Stimulated activated CD4-positive, alpha-beta T cell treated with anti-CD3 and anti-CD28 coated beads, Interleukin-4, amount 100 ng/mL, for 1 hour (primary cell): ENCODE measurements around the gene ARF1.

Experiments used
- DNase-seq: peaks from one replicate; pipeline ENCODE4 v3.0.0-alpha.2; 2020

The ARF1 gene

DNA sequence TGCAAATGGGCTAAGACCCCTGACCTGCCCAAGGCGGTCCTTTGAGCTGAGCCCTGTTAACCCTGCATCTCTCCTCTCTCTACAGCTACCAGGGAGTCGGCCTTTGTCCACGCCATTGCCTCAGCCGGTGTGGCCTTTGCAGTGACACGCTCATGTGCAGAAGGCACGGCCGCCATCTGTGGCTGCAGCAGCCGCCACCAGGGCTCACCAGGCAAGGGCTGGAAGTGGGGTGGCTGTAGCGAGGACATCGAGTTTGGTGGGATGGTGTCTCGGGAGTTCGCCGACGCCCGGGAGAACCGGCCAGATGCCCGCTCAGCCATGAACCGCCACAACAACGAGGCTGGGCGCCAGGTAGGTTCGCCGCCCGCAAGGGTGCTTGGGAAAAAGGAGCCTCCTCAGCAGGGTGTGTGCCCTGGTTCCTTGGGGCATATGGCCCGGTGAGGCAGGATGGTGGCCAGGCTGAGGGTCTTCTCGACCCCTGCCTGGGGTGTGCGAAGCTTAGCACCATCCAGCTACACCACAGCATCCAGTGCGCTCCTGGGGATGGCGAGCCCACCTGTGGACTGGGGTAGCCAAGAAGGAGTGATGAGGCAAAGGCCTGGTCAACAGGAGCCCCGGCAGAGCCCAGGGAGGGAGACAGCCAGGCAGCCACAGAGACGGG is 31.8 kb upstream of the ARF1 start:
- no peak for DNase-seq

DNA sequence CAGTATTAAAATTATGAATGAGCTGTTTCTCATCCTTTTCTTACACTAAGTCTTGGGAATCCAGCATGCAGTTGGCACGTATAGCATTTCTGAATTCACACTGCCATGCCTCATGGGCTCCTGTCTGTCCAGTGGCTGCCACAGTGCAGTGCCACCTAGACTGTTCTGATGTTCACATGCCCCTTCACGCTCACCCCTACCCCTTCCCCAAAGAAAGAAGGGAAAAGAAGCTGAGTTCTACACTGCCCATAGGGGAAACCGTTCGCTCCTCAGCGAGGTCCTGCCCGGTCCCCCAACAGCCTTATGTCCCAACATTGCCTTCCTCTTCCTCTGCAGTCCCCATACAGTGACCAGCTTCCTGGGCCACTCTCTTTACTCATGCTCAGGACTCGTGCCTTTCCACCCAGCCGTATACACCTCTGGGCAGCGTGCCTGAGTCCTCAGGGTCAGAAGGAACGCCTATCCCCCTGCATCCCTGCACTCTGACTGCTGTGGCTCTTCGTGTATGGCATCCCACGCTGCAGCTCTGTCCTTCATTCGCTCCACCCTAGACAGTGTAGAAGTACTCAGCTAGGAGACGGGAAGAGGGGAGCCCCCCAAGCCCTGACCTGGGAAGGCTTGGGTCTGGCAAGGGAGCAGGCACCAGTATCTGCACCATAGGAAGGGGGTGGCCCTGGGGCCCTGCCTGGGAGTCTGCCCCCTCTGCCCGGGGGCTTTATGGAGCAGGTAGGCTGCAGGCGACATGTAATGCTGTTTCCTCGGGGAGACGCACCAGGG is 24.1 kb upstream of the ARF1 start:
- no peak for DNase-seq

- DNase-seq: peak; percentile 39
Measured at GRCh38 chr1:228058949-228059633, 23.4 kb upstream of the ARF1 start.

- DNase-seq: peak; percentile 66
Measured at GRCh38 chr1:228059634-228060457, 22.7 kb upstream of the ARF1 start.

DNA sequence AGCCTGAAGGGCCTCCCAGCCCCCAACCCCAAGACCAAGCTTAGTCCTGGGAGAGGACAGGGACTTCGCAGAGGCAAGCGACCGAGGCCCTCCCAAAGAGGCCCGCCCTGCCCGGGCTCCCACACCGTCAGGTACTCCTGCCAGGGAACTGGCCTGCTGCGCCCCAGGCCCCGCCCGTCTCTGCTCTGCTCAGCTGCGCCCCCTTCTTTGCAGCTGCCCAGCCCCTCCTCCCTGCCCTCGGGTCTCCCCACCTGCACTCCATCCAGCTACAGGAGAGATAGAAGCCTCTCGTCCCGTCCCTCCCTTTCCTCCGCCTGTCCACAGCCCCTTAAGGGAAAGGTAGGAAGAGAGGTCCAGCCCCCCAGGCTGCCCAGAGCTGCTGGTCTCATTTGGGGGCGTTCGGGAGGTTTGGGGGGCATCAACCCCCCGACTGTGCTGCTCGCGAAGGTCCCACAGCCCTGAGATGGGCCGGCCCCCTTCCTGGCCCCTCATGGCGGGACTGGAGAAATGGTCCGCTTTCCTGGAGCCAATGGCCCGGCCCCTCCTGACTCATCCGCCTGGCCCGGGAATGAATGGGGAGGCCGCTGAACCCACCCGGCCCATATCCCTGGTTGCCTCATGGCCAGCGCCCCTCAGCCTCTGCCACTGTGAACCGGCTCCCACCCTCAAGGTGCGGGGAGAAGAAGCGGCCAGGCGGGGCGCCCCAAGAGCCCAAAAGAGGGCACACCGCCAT is 21.9 kb upstream of the ARF1 start:
- no peak for DNase-seq

GRCh38 chr1:228061411-228062084 is 21.0 kb upstream of the ARF1 start:
- no peak for DNase-seq

DNA sequence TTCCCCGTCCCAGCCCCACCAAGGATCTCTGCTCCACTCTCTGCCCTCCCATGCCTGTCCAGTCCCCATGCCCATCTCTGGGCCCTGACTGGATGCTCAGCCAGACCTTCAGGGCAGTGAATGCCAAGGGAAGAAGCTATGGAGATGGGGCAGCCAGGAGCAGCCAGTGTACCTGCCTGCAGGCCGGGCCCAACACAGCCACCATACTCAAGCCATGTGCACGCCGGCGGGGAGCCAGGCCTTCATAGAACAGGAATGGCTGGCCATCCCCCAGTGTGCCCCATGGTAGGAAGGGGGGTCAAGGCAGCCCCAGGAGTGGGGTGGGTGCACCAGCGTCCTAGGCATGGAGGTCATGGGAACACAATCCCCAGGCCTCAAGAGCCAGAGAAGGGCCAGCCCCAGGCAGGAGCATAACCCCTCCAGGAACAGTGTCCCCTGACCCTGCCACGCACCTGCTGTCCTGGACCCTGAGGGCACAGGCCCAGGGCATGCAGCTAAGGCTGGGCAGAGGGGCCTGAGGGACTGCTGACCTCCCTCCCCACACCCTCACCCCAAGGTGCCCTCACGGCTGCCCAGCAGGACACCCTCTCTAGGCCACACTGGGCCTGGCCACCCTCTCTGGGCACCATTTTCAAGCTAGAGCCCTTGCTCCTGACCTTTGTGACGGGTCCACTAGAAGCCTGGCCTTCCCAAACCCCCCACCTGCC is 20.3 kb upstream of the ARF1 start:
- DNase-seq: no peak

DNA sequence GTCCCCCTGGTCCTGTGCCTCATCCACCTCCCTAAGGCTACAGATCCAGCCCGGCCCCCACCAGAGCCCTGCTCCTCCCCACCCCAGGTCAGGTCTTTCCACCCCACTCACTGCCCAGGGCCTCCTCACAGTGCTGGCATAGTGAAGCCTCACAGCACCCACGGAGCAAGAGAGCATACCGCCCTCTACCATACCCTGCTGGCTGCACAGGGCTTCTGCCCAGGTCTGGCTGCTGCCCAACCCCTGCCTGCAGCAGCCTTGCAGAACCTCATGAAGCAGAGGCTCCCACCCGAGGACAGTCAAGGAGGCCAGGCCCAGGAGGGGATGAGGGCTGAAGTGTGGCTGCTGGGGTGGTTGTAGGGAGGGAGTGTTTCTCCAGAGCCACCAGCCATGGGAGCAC is 19.7 kb upstream of the ARF1 start:
- DNase-seq: no peak

- DNase-seq: no peak
Measured at GRCh38 chr1:228063251-228064191, 19.0 kb upstream of the ARF1 start.

- no peak for DNase-seq
Measured at GRCh38 chr1:228064296-228064695, 18.2 kb upstream of the ARF1 start.

DNA sequence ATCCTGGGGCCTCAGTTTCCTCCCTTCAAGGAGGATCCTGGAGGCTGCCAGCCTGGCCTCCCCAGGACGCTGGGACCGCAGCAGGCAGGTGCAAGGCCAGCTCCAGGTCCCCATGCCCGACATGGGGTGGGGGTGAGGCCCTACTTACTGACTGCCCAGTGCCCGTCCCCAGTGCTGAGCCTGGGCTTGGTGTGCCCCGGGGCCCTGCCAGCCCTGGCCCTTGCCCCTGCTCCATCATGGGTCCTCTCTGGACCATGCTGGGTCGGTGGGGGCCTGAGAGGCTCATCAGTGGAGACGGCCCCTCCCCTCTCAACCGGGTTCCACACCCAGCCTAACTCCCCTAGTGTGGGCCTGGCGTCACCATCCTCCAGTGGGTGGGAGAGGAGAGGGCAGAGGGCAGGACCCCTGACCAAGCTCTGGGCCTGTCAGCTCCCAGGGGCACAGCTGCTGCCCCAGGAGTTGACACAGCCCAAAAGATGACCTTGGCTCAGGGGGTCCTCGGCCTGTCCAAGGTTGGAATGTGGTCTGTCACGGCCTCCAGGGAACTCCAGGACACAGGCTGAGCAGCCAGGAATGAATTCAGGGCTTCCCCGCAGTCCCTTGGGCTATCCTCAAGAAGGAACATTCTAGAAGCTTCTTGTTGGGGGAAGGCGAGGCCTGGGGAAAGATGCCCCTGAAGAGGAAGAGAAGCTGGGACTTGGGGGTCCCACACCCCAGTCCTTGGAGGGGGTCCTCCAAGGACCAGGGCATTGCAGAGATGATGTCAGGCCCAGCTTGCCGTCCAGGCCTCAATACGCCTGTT is 17.6 kb upstream of the ARF1 start:
- no peak for DNase-seq

DNA sequence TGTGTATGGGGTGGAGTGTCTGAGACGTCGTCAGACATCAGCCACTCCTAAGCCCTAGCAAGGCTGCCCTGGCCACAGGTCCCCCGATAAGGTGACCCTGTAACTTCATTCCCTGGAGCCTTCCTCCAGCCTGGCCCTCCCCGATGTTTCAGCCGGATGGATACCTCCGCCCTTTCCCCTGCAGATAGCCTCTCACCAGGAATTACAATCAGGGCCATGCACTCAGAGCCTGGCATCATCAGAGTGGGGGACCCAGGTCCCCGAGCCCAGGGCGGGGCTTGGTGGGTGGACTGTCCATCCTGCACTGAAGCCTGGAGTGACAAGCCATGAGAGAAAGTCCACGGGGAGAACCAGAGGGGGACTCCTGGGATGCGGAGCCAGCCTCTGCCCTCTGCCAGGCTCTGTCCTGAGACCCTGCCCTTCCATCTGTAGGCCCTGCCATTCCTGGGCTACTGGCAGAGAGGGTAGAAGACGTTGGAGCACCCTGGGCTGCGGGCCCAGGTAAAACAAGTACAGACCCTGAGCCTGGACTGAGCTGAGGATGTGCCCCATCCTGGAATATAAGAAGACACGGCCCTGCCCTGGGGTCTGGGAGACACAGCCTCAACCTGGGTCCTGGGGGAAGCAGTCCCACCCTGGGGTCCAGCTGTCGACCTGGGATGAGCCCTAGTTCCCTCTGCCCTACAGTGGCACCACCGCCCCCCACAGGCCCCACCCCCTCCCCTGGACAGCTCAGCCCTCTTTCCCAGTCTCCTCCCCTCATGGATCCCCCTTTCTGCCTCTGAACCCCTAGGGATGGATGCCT is 16.8 kb upstream of the ARF1 start:
- no peak for DNase-seq

DNA sequence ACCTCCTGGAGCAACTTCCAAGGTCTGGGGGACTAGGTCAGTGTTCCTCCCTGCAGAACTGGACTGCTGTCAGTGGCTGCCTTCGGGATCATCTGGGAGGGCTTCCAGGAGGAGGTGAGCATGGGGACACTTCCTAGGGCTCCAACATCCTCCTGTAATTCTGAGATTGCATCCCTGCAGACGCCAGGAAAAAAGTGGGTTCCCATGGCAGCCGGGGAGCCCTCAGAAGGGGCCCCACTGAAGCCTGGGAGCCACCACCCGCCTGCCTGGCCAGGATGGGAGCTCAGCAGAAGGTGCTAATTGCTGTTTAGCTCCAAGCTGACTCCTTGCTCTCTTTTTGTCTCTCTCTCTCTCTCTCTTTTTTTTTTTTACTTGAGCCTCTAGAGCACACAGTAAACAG is 16.1 kb upstream of the ARF1 start:
- DNase-seq: no peak

GRCh38 chr1:228066891-228067654 is 15.4 kb upstream of the ARF1 start:
- DNase-seq: no peak

DNA sequence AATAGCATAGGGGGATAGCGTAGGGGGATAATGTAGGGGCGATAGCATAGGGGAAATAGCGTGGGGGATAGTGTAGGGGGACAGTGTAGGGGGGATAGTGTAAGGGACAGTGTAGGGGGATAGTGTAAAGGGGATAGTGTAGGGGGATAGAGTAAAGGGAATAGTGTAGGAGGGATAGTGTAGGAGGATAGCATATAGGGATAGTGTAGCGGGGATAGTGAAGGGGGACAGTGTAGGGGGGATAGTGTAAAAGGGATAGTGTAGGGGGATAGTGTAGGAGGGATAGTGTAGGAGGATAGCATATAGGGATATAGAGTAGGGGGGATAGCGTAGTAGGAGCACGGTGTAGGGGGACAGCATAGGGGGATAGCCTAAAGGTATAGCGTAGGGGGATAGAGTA is 14.1 kb upstream of the ARF1 start:
- no peak for DNase-seq

- no peak for DNase-seq
Measured at GRCh38 chr1:228070173-228070572, 12.3 kb upstream of the ARF1 start.

DNA sequence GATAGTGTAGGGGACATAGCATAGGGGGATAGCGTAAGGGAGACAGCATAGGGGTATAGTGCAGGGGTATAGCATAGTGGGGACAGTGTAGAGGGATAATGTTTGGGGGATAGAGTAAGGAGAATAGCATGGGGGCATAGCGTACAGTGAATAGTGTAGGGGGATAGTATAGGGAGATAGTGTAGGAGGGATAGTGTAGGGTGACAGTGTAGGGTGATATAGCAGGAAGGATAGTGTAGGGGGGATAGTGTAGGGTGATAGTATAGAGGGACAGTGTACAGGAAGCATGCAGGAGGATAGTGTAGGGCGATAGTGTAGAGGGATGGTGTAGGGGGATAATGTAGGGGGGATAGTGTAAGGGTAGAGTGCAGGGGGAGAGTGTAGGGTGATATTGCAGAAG is 11.7 kb upstream of the ARF1 start:
- DNase-seq: no peak
